B cell (primary cell): ENCODE measurements around the gene ZP1. TPM values are rescaled to one million over a fixed set of nuclear protein-coding genes. Genes with fewer than 3 reads are reported as not detected.

Experiments
- ATAC-seq: fragments of 200-7000 bp; cut with Tn5 transposase; one replicate; pipeline ENCODE4 v1.10.0; 2021; ENCODE audit warnings: low read depth, mild to moderate bottlenecking, moderate number of reproducible peaks, moderate library complexity
- CTCF ChIA-PET: fragments of 350-600 bp; sonication (Branson Sonifier 250); formaldehyde crosslinking; loops from one replicate; lab custom pipeline; 2021; ENCODE audit warnings: antibody characterized with exemption, inconsistent platforms; lab: Charles Lee
- POLR2A ChIA-PET: fragments of 350-600 bp; sonication (Branson Sonifier 250); formaldehyde crosslinking; loops from one replicate; lab custom pipeline; 2021; ENCODE audit warnings: antibody characterized with exemption; lab: Charles Lee
- DNase-seq: peaks from one replicate; pipeline ENCODE4 v3.0.0; 2013
- H2AFZ ChIP-seq: 2 replicates; pipeline ENCODE4 v1.6.1; 2012; ENCODE audit warnings: mild to moderate bottlenecking, low read depth, low read length; ENCODE audit not compliant: insufficient read depth, poor library complexity, severe bottlenecking
- H3K27ac ChIP-seq, 2 donors: 1 replicate in 1 of 2; 2 replicates in 1 of 2; pipeline ENCODE4 v1.5.1; 2012 to 2013; ENCODE audit warnings: low read length in 2 of 2, mild to moderate bottlenecking in 2 of 2, moderate library complexity in 1 of 2
- H3K27me3 ChIP-seq, 4 experiments: fragments of 200-600 bp in 1 of 4; sonication (generic) in 1 of 4; replicated peaks in 1 of 4; 1 replicate in 2 of 4; 2 replicates in 2 of 4; pipeline versions ENCODE4 v1.6.1 to v1.7.0; 2013 to 2016; ENCODE audit warnings: low read length in 3 of 4, mild to moderate bottlenecking in 2 of 4, mixed read lengths in 1 of 4, moderate library complexity in 1 of 4; ENCODE audit not compliant: insufficient read depth in 4 of 4, control insufficient read depth in 3 of 4; ENCODE audit errors: control extremely low read depth in 1 of 4
- H3K36me3 ChIP-seq, 2 experiments: replicated peaks in 1 of 2; 1 replicate in 1 of 2; 2 replicates in 1 of 2; pipeline versions ENCODE4 v1.6.1 to v1.7.1; 2013; ENCODE audit warnings: low read length in 1 of 2; ENCODE audit not compliant: insufficient read depth in 2 of 2, control insufficient read depth in 1 of 2; ENCODE audit errors: control extremely low read depth in 1 of 2, extremely low read depth in 1 of 2
- H3K4me1 ChIP-seq, 2 donors: fragments of 200-600 bp in 1 of 2; sonication (generic) in 1 of 2; 1 replicate in 1 of 2; 2 replicates in 1 of 2; pipeline versions ENCODE4 v1.5.1 to v1.6.1; 2013 to 2017; ENCODE audit warnings: low read length in 2 of 2; ENCODE audit not compliant: control insufficient read depth in 2 of 2, insufficient read depth in 2 of 2
- H3K4me2 ChIP-seq: replicated peaks from 2 replicates; pipeline ENCODE3; 2012; ENCODE audit warnings: mild to moderate bottlenecking, low read depth, low read length; ENCODE audit not compliant: poor library complexity, severe bottlenecking
- H3K4me3 ChIP-seq, 5 experiments: fragments of 200-600 bp in 1 of 5; sonication (generic) in 1 of 5; 1 replicate in 3 of 5; 2 replicates in 2 of 5; pipeline versions ENCODE4 v1.5.1 to v1.7.0; 2011 to 2016; ENCODE audit warnings: low read length in 4 of 5, mild to moderate bottlenecking in 4 of 5, low read depth in 2 of 5, control low read depth in 1 of 5, moderate library complexity in 1 of 5; ENCODE audit not compliant: insufficient read depth in 1 of 5; ENCODE audit errors: control extremely low read depth in 1 of 5, extremely low read depth in 1 of 5
- H3K79me2 ChIP-seq: fragments of 200-600 bp; sonication (generic); one replicate; pipeline ENCODE4 v1.6.0; 2016; ENCODE audit warnings: low read length; ENCODE audit not compliant: control insufficient read depth, insufficient read depth
- H3K9ac ChIP-seq: fragments of 200-600 bp; sonication (generic); 2 replicates; pipeline ENCODE4 v1.6.1; 2017; ENCODE audit warnings: mild to moderate bottlenecking, low read length, moderate library complexity
- H3K9me3 ChIP-seq, 3 donors: one replicate each; pipeline versions ENCODE4 v1.6.1 to v1.7.1; 2013; ENCODE audit warnings: low read length in 2 of 3; ENCODE audit not compliant: control insufficient read depth in 2 of 3, insufficient read depth in 1 of 3; ENCODE audit errors: control extremely low read depth in 1 of 3
- H4K20me1 ChIP-seq: 2 replicates; pipeline ENCODE4 v1.6.0; 2012; ENCODE audit warnings: mild to moderate bottlenecking, low read length; ENCODE audit not compliant: insufficient read depth, control insufficient read depth, poor library complexity, severe bottlenecking
- H3K27ac Mint-ChIP-seq: one replicate; pipeline ENCODE4 v1.8.0; 2021; ENCODE audit warnings: mixed read lengths
- H3K27me3 Mint-ChIP-seq: one replicate; pipeline ENCODE4 v1.8.0; 2021; ENCODE audit warnings: mixed read lengths
- H3K4me1 Mint-ChIP-seq: one replicate; pipeline ENCODE4 v1.8.0; 2021; ENCODE audit warnings: mixed read lengths
- H3K4me3 Mint-ChIP-seq: one replicate; pipeline ENCODE4 v1.8.0; 2021; ENCODE audit warnings: mixed read lengths
- H3K9me3 Mint-ChIP-seq: one replicate; pipeline ENCODE4 v1.8.0; 2022; ENCODE audit warnings: mixed read lengths; ENCODE audit not compliant: insufficient read depth
- CTCF ChIP-seq: fragments of 200-600 bp; IDR thresholded peaks from one replicate; pipeline ENCODE4 v1.8.0; 2022; ENCODE audit warnings: antibody characterized with exemption, mild to moderate bottlenecking
- EZH2 ChIP-seq: IDR thresholded peaks from 2 replicates; pipeline ENCODE4 v1.6.1; 2012; ENCODE audit warnings: borderline replicate concordance, low read depth, mild to moderate bottlenecking, moderate library complexity, low read length; ENCODE audit not compliant: insufficient read depth, poor library complexity, severe bottlenecking
- WGBS: methylation state at CpG from one replicate; pipeline ENCODE4 v1.1.5; 2013; ENCODE audit warnings: missing lambda C conversion rate; ENCODE audit not compliant: insufficient coverage; 5-methylcytosine and 5-hydroxymethylcytosine counted together
- intact Hi-C: fragments of 100-400 bp; cut with micrococcal nuclease; formaldehyde crosslinking; loops from one replicate; pipeline ENCODE4 v1.10.0; 2022
- polyA plus RNA-seq: library from polyadenylated mRNA; depleted of rRNA; stranded (reverse); fragments of >200 nt; gene quantifications from 2 replicates; pipeline ENCODE4 v1.2.3, GENCODE V29; 2012
- total RNA-seq, 2 donors: library from RNA; stranded (reverse); fragments of 120-200 nt in 1 of 2; gene quantifications; 1 replicate in 1 of 2; 2 replicates in 1 of 2; pipeline versions ENCODE4 v1.2.3 to v1.2.4, GENCODE V29; 2013 to 2022

The ZP1 gene
- total and polyA plus RNA-seq, 2 donors (not counting 1 experiment from before 2014, with no cell fraction given) = 0.06 TPM; not detected in 1

GRCh38 chr11:60862171-60862570, 5.2 kb upstream of the ZP1 start:
- peaks cover 4 to 7% of the 10 kb centered on the region in 2 donors for H3K4me1 ChIP-seq
- no peak overlapping the region for H3K27ac ChIP-seq
- no peak overlapping the region for H3K4me2 ChIP-seq
- WGBS = 98% methylated on average over 9 of the region's 9 CpGs
- Mint-ChIP-seq H3K27me3 (no peaks in the 10 kb centered on the region), H3K4me1 (peaks cover 8% of the 10 kb centered on the region), H3K4me3 (no peak overlapping the region), H3K27ac (no peak overlapping the region), H3K9me3 (no peaks in the 10 kb centered on the region)
- H3K9me3 ChIP-seq = no peaks in the 10 kb centered on the region
- ChIA-PET CTCF (interaction anchor here (0.6 kb wide), 1 partner anchor 560 kb away, joined by 4 read pairs; no protein-coding TSS in a partner anchor), POLR2A (no interaction called here)
- no peak for DNase-seq
- intact Hi-C loops = no loop called here
- H3K9ac ChIP-seq = no peak overlapping the region
- H3K79me2 ChIP-seq = no peaks in the 10 kb centered on the region
- H4K20me1 ChIP-seq = no peaks in the 10 kb centered on the region
- no peak overlapping the region for H3K4me3 ChIP-seq
- H3K36me3 ChIP-seq = no peaks in the 10 kb centered on the region
- H2AFZ ChIP-seq = no peak overlapping the region
- peaks cover 0 to 3% (median 0%) of the 10 kb centered on the region in 4 experiments for H3K27me3 ChIP-seq
- TF ChIP-seq EZH2 (no peak), CTCF (no peak)
- no peak for ATAC-seq

- H2AFZ ChIP-seq = no peak overlapping the region
- WGBS = 90% methylated on average over 8 of the region's 16 CpGs
- CTCF ChIA-PET = no interaction called here
- H3K27ac ChIP-seq = no peak overlapping the region
- H3K36me3 ChIP-seq = no peaks in the 10 kb centered on the region
- H3K27me3 ChIP-seq = peaks cover 0 to 3% (median 0%) of the 10 kb centered on the region in 4 experiments
- H3K4me3 ChIP-seq = no peak overlapping the region
- intact Hi-C loops = no loop called here
- H3K4me2 ChIP-seq = no peak overlapping the region
- TF ChIP-seq CTCF = no peak
- TF ChIP-seq EZH2 = no peak
- POLR2A ChIA-PET = no interaction called here
- H3K9me3 ChIP-seq = no peaks in the 10 kb centered on the region
- DNase-seq (no peak), ATAC-seq (no peak)
- Mint-ChIP-seq H3K27me3 (no peaks in the 10 kb centered on the region), H3K4me3 (no peak overlapping the region), H3K9me3 (no peaks in the 10 kb centered on the region), H3K4me1 (peaks cover 4% of the 10 kb centered on the region), H3K27ac (no peak overlapping the region)
- H4K20me1 ChIP-seq = no peaks in the 10 kb centered on the region
- H3K9ac ChIP-seq = no peak overlapping the region
- no peaks in the 10 kb centered on the region for H3K79me2 ChIP-seq
- H3K4me1 ChIP-seq = peaks cover 0 to 2% of the 10 kb centered on the region in 2 donors
Measured at GRCh38 chr11:60863550-60864521, 3.5 kb upstream of the ZP1 start.
